Measurements from ENCODE around the gene ITPR1.

Gene ITPR1

GRCh38 chr3:4501927-4502326 is 8.8 kb downstream of the ITPR1 start:
- in situ Hi-C loops (cut with HindIII; ENCODE audit: low sequenced_read_pairs), result no loop called here
- H3K4me3 ChIP-seq (ENCODE audit: low read depth, low read length), result no peak overlapping the region
- DNase-seq (ENCODE audit: low read depth, low spot score), result no peak
- no peak for TF ChIP-seq CTCF (IDR thresholded peaks at IDR 0.05; ENCODE audit: low read depth, low read length)

GRCh38 chr3:4503050-4503449 is 9.9 kb downstream of the ITPR1 start:
- no peak for DNase-seq (ENCODE audit: low read depth, low spot score)
- in situ Hi-C loops (cut with HindIII; ENCODE audit: low sequenced_read_pairs), result no loop called here
- no peak for TF ChIP-seq CTCF (IDR thresholded peaks at IDR 0.05; ENCODE audit: low read depth, low read length)
- no peak overlapping the region for H3K4me3 ChIP-seq (ENCODE audit: low read depth, low read length)

GRCh38 chr3:4504340-4505261 is 11.5 kb downstream of the ITPR1 start:
- in situ Hi-C loops (cut with HindIII; ENCODE audit: low sequenced_read_pairs), result no loop called here
- no peak for DNase-seq (ENCODE audit: low read depth, low spot score)
- no peak for TF ChIP-seq CTCF (IDR thresholded peaks at IDR 0.05; ENCODE audit: low read depth, low read length)
- no peak overlapping the region for H3K4me3 ChIP-seq (ENCODE audit: low read depth, low read length)

- H3K4me3 ChIP-seq (ENCODE audit: low read depth, low read length), result no peak overlapping the region
- in situ Hi-C loops (cut with HindIII; ENCODE audit: low sequenced_read_pairs), result no loop called here
- no peak for DNase-seq (ENCODE audit: low read depth, low spot score)
- TF ChIP-seq CTCF (IDR thresholded peaks at IDR 0.05; ENCODE audit: low read depth, low read length), result no peak
These were observed 12.8 kb downstream of the ITPR1 start for GRCh38 chr3:4505688-4506558.

- no peak for DNase-seq (ENCODE audit: low read depth, low spot score)
- in situ Hi-C loops (cut with HindIII; ENCODE audit: low sequenced_read_pairs), result no loop called here
- no peak for TF ChIP-seq CTCF (IDR thresholded peaks at IDR 0.05; ENCODE audit: low read depth, low read length)
- H3K4me3 ChIP-seq (ENCODE audit: low read depth, low read length), result no peak overlapping the region
These were observed 13.4 kb downstream of the ITPR1 start for GRCh38 chr3:4506559-4507023.

- no peak for TF ChIP-seq CTCF (IDR thresholded peaks at IDR 0.05; ENCODE audit: low read depth, low read length)
- in situ Hi-C loops (cut with HindIII; ENCODE audit: low sequenced_read_pairs), result no loop called here
- no peak for DNase-seq (ENCODE audit: low read depth, low spot score)
- no peak overlapping the region for H3K4me3 ChIP-seq (ENCODE audit: low read depth, low read length)
These were observed 14.0 kb downstream of the ITPR1 start for GRCh38 chr3:4507024-4507596.
